IMR-90 (cell line): ENCODE data around the gene NR5A2.

ENCODE experiments used
- CTCF ChIP-seq: conservative IDR thresholded peaks from 2 replicates; pipeline ENCODE4 v1.5.1; 2012; ENCODE audit warnings: mild to moderate bottlenecking, low read depth, low read length, improper control_type of control experiment
- POLR2A ChIP-seq: IDR thresholded peaks from 2 replicates; pipeline ENCODE4 v1.6.1; 2012; ENCODE audit warnings: mild to moderate bottlenecking, low read depth, low read length

- no peak for TF ChIP-seq CTCF
- no peak for TF ChIP-seq POLR2A
Observed at GRCh38 chr1:200224315-200224714, 196.8 kb downstream of the NR5A2 start.
